ENCODE results near the gene VNN1.

GRCh38 chr6:132693478-132693877 is 20.4 kb downstream of the VNN1 start:
- TF ChIP-seq CTCF (IDR thresholded peaks at IDR 0.05) = no peak
- TF ChIP-seq POLR2A (IDR thresholded peaks at IDR 0.05) = no peak

Measured in testis (tissue), 2 donors.